ENCODE measurements around the gene HAGH.

Gene HAGH

GRCh38 chr16:1791943-1792812 lies 34.4 kb downstream of the HAGH start:
- ATAC-seq (replicated peaks) (no peak), DNase-seq (no peak)
- H3K27ac Mint-ChIP-seq: no peak overlapping the region
- peaks cover 11% of the 10 kb centered on the region for H3K36me3 Mint-ChIP-seq (ENCODE audit: insufficient read depth)
- no peaks in the 10 kb centered on the region for H3K9me3 Mint-ChIP-seq
- no peak overlapping the region for H3K4me3 Mint-ChIP-seq
- peaks cover 4% of the 10 kb centered on the region in 2 donors for H3K4me1 Mint-ChIP-seq (ENCODE audit: low read depth in 2 of 2)
- H3K27me3 Mint-ChIP-seq: no peaks in the 10 kb centered on the region

DNA sequence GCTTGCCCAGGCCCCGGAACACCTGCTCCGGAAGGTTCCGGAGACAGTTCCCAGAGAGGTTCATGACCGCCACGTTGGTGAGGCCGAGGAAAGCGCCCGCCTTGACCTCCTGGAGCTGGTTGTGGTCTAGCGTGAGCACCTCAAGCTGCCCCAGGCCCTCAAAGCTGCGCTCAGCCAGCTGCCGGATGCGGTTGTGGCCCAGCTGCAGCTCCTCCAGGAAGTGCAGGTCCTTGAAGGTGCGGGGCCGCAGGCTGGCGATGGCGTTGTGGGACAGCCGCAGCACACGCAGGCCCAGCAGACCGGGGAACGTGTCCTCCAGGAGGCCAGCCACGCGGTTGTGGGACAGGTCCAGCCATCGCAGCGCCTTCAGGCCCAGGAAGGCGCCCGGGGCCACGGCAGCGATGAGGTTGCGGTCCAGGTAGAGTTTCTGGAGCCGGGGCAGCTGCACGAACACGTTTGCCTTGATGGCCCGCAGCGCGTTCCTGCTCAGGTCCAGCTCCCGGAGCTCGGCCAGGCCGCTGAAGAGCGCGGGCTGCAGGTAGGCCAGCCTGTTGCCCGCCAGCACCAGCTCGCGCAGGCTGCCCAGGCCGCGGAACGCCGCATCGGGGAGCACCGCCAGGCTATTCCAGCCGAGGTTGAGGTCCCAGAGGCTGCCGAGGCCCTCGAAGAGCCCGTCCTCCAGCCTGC lies 35.2 kb downstream of the HAGH start:
- peaks cover 15% of the 10 kb centered on the region for H3K36me3 Mint-ChIP-seq (ENCODE audit: insufficient read depth)
- no peaks in the 10 kb centered on the region for H3K9me3 Mint-ChIP-seq
- DNase-seq (no peak), ATAC-seq (replicated peaks) (no peak)
- no peak overlapping the region for H3K27ac Mint-ChIP-seq
- H3K4me1 Mint-ChIP-seq (ENCODE audit: low read depth in 2 of 2): peaks cover 4% of the 10 kb centered on the region in 2 donors
- H3K27me3 Mint-ChIP-seq: no peaks in the 10 kb centered on the region
- no peak overlapping the region for H3K4me3 Mint-ChIP-seq

GRCh38 chr16:1790611-1791255 lies 35.9 kb downstream of the HAGH start:
- Mint-ChIP-seq H3K4me3 (no peak overlapping the region), H3K4me1 (ENCODE audit: low read depth in 2 of 2) (peaks cover 4% of the 10 kb centered on the region in 2 donors), H3K9me3 (no peaks in the 10 kb centered on the region), H3K27me3 (no peaks in the 10 kb centered on the region), H3K36me3 (ENCODE audit: insufficient read depth) (peaks cover 15% of the 10 kb centered on the region), H3K27ac (no peak overlapping the region)
- ATAC-seq (replicated peaks): no peak
- no peak for DNase-seq

DNA sequence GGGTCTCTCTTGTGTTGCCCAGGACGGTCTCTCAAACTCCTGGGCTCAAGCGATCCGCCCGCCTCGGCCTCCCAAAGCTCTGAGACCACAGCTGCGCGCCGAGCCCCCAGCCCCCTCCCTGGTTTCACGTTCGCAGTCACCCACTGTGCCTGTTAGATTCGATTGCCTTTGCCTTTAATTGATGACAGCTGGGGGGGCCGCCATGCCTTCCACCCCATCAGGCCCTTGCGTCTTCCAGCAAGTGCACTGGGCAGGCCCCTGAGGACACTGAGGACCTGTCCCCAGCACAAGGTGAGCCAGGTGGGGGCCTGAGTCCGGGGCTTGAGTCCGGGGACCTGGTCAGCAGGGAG lies 36.4 kb downstream of the HAGH start:
- H3K27ac Mint-ChIP-seq: no peak overlapping the region
- H3K36me3 Mint-ChIP-seq (ENCODE audit: insufficient read depth): peaks cover 16% of the 10 kb centered on the region
- H3K4me1 Mint-ChIP-seq (ENCODE audit: low read depth in 2 of 2): peaks cover 5 to 9% of the 10 kb centered on the region in 2 donors

GRCh38 chr16:1789643-1790045 lies 37.0 kb downstream of the HAGH start:
- peaks cover 8 to 12% of the 10 kb centered on the region in 2 donors for H3K4me1 Mint-ChIP-seq (ENCODE audit: low read depth in 2 of 2)

More for the DNA sequence above, 36.4 kb downstream of the HAGH start:
- no peak for DNase-seq
- Mint-ChIP-seq H3K9me3 (no peaks in the 10 kb centered on the region), H3K27me3 (no peaks in the 10 kb centered on the region), H3K4me3 (no peak overlapping the region)
- no peak for ATAC-seq (replicated peaks)

GRCh38 chr16:1788708-1789100 lies 37.9 kb downstream of the HAGH start:
- H3K27ac Mint-ChIP-seq: peak overlapping the region in 1 of 2 donors; percentile 36
- ATAC-seq (replicated peaks): no peak
- no peaks in the 10 kb centered on the region for H3K9me3 Mint-ChIP-seq
- no peak for DNase-seq
- H3K4me1 Mint-ChIP-seq (ENCODE audit: low read depth in 2 of 2): peaks cover 10 to 13% of the 10 kb centered on the region in 2 donors
- no peaks in the 10 kb centered on the region for H3K27me3 Mint-ChIP-seq
- H3K4me3 Mint-ChIP-seq: peak overlapping the region in 1 of 2 donors; percentile 24
- peaks cover 18% of the 10 kb centered on the region for H3K36me3 Mint-ChIP-seq (ENCODE audit: insufficient read depth)

More at GRCh38 chr16:1789643-1790045, 37.0 kb downstream of the HAGH start:
- Mint-ChIP-seq H3K4me3 (no peak overlapping the region), H3K27me3 (no peaks in the 10 kb centered on the region), H3K9me3 (no peaks in the 10 kb centered on the region), H3K27ac (no peak overlapping the region), H3K36me3 (ENCODE audit: insufficient read depth) (peaks cover 18% of the 10 kb centered on the region)
- no peak for DNase-seq
- no peak for ATAC-seq (replicated peaks)

DNA sequence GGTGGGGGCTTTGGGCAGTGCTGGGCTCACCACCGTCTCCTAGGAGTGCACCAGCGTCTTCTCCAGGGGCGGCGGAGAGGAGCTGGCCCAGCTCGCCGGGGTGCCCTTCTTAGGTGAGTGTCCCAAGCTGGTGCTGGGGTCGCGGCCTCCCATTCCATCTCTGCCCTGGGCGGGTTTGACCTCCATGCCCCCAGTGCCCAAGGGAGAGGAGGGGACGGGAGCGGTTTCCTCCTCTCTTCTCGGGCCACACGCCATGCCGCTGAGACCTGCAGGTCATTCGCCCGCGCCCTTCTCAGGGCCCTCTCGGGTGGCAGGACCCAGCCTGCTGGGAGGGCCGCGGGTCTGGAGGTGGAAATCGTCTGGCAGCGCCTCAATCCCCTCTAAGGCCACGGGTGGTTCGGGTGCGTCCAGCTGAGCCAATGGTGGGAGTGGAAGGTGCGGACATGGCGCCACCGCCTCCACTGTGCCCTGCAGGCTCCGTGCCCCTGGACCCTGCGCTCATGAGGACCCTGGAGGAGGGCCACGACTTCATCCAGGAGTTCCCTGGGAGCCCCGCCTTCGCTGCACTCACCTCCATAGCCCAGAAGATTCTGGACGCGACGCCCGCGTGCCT lies 38.4 kb downstream of the HAGH start:
- Mint-ChIP-seq H3K27me3 (no peaks in the 10 kb centered on the region), H3K4me1 (ENCODE audit: low read depth in 2 of 2) (peaks cover 14 to 15% of the 10 kb centered on the region in 2 donors), H3K9me3 (no peaks in the 10 kb centered on the region), H3K4me3 (no peak overlapping the region), H3K27ac (no peak overlapping the region), H3K36me3 (ENCODE audit: insufficient read depth) (peaks cover 19% of the 10 kb centered on the region)
- DNase-seq (no peak), ATAC-seq (replicated peaks) (no peak)

- no peak for DNase-seq
- no peaks in the 10 kb centered on the region for H3K27me3 Mint-ChIP-seq
- no peak overlapping the region for H3K27ac Mint-ChIP-seq
- peaks cover 14 to 16% of the 10 kb centered on the region in 2 donors for H3K4me1 Mint-ChIP-seq (ENCODE audit: low read depth in 2 of 2)
- ATAC-seq (replicated peaks): no peak
- no peaks in the 10 kb centered on the region for H3K9me3 Mint-ChIP-seq
- H3K4me3 Mint-ChIP-seq: no peak overlapping the region
- H3K36me3 Mint-ChIP-seq (ENCODE audit: insufficient read depth): peaks cover 25% of the 10 kb centered on the region
These were observed 39.1 kb downstream of the HAGH start for GRCh38 chr16:1787322-1788094.

- Mint-ChIP-seq H3K36me3 (ENCODE audit: insufficient read depth) (peaks cover 27% of the 10 kb centered on the region), H3K27me3 (no peaks in the 10 kb centered on the region), H3K4me1 (ENCODE audit: low read depth in 2 of 2) (peaks cover 14 to 16% of the 10 kb centered on the region in 2 donors), H3K27ac (no peak overlapping the region), H3K9me3 (no peaks in the 10 kb centered on the region), H3K4me3 (no peak overlapping the region)
- ATAC-seq (replicated peaks) (no peak), DNase-seq (no peak)
These were observed 39.6 kb downstream of the HAGH start for GRCh38 chr16:1787056-1787321.

DNA sequence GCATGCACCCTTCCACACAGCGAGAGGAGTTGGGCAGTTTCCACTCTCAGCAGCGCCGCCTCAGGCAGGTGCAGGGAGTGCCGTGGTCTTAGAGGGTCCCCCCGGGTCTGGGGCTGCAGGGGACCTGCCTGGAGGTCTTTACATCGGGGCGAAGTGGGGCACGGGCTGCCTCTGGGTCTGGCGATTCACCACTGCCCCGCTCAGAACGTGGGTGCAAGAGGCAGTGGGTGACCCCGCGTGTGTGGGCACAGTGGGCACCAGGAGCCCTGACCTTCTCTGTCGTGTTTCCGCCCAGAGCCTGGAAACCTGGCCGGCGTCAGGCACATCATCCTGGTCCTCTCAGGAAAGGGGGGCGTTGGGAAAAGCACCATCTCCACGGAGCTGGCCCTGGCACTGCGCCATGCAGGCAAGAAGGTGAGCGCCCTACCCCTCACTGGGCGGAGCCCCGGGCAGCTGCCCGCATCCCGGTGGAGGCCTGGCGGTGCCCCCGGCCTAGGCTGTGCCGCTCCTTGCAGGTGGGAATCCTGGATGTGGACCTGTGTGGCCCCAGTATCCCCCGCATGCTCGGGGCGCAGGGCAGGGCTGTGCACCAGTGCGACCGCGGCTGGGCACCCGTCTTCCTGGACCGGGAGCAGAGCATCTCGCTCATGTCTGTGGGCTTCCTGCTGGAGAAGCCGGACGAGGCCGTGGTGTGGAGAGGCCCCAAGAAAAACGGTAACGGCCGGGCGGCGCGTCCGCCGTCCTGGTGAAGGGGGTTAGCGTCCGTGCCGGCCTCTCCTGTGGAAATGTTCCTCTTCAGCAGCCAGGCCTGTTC lies 40.2 kb downstream of the HAGH start:
- Mint-ChIP-seq H3K27ac (no peak overlapping the region), H3K4me3 (no peak overlapping the region), H3K36me3 (ENCODE audit: insufficient read depth) (peaks cover 32% of the 10 kb centered on the region), H3K9me3 (no peaks in the 10 kb centered on the region), H3K4me1 (ENCODE audit: low read depth in 2 of 2) (peaks cover 18 to 21% of the 10 kb centered on the region in 2 donors), H3K27me3 (no peaks in the 10 kb centered on the region)
- DNase-seq (no peak), ATAC-seq (replicated peaks) (no peak)

GRCh38 chr16:1785846-1786170 lies 40.8 kb downstream of the HAGH start:
- H3K27ac Mint-ChIP-seq: no peak overlapping the region
- no peaks in the 10 kb centered on the region for H3K27me3 Mint-ChIP-seq
- no peak for ATAC-seq (replicated peaks)
- H3K9me3 Mint-ChIP-seq: no peaks in the 10 kb centered on the region
- no peak for DNase-seq
- peaks cover 38% of the 10 kb centered on the region for H3K36me3 Mint-ChIP-seq (ENCODE audit: insufficient read depth)
- peak overlapping the region in 1 of 2 donors; percentile 6 for H3K4me3 Mint-ChIP-seq
- H3K4me1 Mint-ChIP-seq (ENCODE audit: low read depth in 2 of 2): peaks cover 20 to 21% of the 10 kb centered on the region in 2 donors

- Mint-ChIP-seq H3K27me3 (no peaks in the 10 kb centered on the region), H3K36me3 (ENCODE audit: insufficient read depth) (peaks cover 41% of the 10 kb centered on the region), H3K9me3 (no peaks in the 10 kb centered on the region), H3K4me1 (ENCODE audit: low read depth in 2 of 2) (peaks cover 20 to 23% of the 10 kb centered on the region in 2 donors), H3K27ac (no peak overlapping the region), H3K4me3 (peak overlapping the region; percentile 37 to 67)
- ATAC-seq (replicated peaks) (no peak), DNase-seq (no peak)
These were observed 41.4 kb downstream of the HAGH start for GRCh38 chr16:1784977-1785845.

Measured in effector memory CD8-positive, alpha-beta T cell (primary cell).